ENCODE data around the gene NOL4L.

Gene NOL4L

GRCh38 chr20:32516583-32517517 is 68.3 kb downstream of the NOL4L start:
- peak; percentile 66 for ATAC-seq
- no peak for TF ChIP-seq RARB (CRISPR knock-in tag; IDR thresholded peaks at IDR 0.05)
- TF ChIP-seq ZFP3 (CRISPR knock-in tag; IDR thresholded peaks at IDR 0.05), result no peak
- no peak for TF ChIP-seq ZNF565 (CRISPR knock-in tag; conservative IDR thresholded peaks at IDR 0.05; ENCODE audit: low read depth)
- no peak for TF ChIP-seq ZC3H10 (CRISPR knock-in tag; IDR thresholded peaks at IDR 0.05)
- no peak for TF ChIP-seq BACH2 (CRISPR knock-in tag; IDR thresholded peaks at IDR 0.05; ENCODE audit: borderline replicate concordance)
- peak; percentile 82 for TF ChIP-seq TCF4 (CRISPR knock-in tag; IDR thresholded peaks at IDR 0.05; ENCODE audit: borderline replicate concordance)
- peak; percentile 26; the same call in 1 of the 2 replicates for TF ChIP-seq ZNF70 (CRISPR knock-in tag; IDR thresholded peaks at IDR 0.05)
- peak; percentile 58; the same call in 1 of the 2 replicates for TF ChIP-seq TSHZ2 (CRISPR knock-in tag; IDR thresholded peaks at IDR 0.05)
- TF ChIP-seq ISL1 (CRISPR knock-in tag; IDR thresholded peaks at IDR 0.05), result 0 out of 2 replicates have a peak, but pooled peaks have one; percentile 8
- TF ChIP-seq ARNTL (CRISPR knock-in tag; IDR thresholded peaks at IDR 0.05; ENCODE audit: borderline replicate concordance, low read depth), result no peak
- TF ChIP-seq ESRRG (CRISPR knock-in tag; IDR thresholded peaks at IDR 0.05), result no peak

GRCh38 chr20:32515631-32516101 is 69.5 kb downstream of the NOL4L start:
- TF ChIP-seq POU6F1 (CRISPR knock-in tag; IDR thresholded peaks at IDR 0.05; ENCODE audit: borderline replicate concordance, low read depth) (no peak), RARB (CRISPR knock-in tag; IDR thresholded peaks at IDR 0.05) (no peak)
- ATAC-seq, result no peak

- TF ChIP-seq ZFP30 (CRISPR knock-in tag; IDR thresholded peaks at IDR 0.05), result no peak
- TF ChIP-seq ZNF70 (CRISPR knock-in tag; IDR thresholded peaks at IDR 0.05), result no peak
- no peak for TF ChIP-seq ZNF8 (CRISPR knock-in tag; IDR thresholded peaks at IDR 0.05)
- no peak for TF ChIP-seq PPARA (CRISPR knock-in tag; IDR thresholded peaks at IDR 0.05; ENCODE audit: borderline replicate concordance)
- no peak for TF ChIP-seq POU6F1 (CRISPR knock-in tag; IDR thresholded peaks at IDR 0.05; ENCODE audit: borderline replicate concordance, low read depth)
- no peak for TF ChIP-seq ISL1 (CRISPR knock-in tag; IDR thresholded peaks at IDR 0.05)
- TF ChIP-seq GLIS3 (CRISPR knock-in tag; IDR thresholded peaks at IDR 0.05), result no peak
- no peak for TF ChIP-seq CREB5 (CRISPR knock-in tag; IDR thresholded peaks at IDR 0.05; ENCODE audit: low read depth)
- TF ChIP-seq OSR1 (CRISPR knock-in tag; IDR thresholded peaks at IDR 0.05), result no peak
- no peak for TF ChIP-seq ZFP3 (CRISPR knock-in tag; IDR thresholded peaks at IDR 0.05)
- no peak for TF ChIP-seq CSRNP3 (CRISPR knock-in tag; IDR thresholded peaks at IDR 0.05)
- no peak for TF ChIP-seq ARNTL (CRISPR knock-in tag; IDR thresholded peaks at IDR 0.05; ENCODE audit: borderline replicate concordance, low read depth)
- no peak for TF ChIP-seq CSDC2 (CRISPR knock-in tag; IDR thresholded peaks at IDR 0.05)
- no peak for TF ChIP-seq TOX (CRISPR knock-in tag; IDR thresholded peaks at IDR 0.05; ENCODE audit: borderline replicate concordance)
- TF ChIP-seq BACH2 (CRISPR knock-in tag; IDR thresholded peaks at IDR 0.05; ENCODE audit: borderline replicate concordance), result no peak
- no peak for ATAC-seq
These were observed 70.4 kb downstream of the NOL4L start for GRCh38 chr20:32514760-32515159.

Measured in SK-N-SH treated with all-trans-retinoic acid at 6 μM for 48 hours (cell line).